ENCODE data around the gene ZNF223.

ZNF223 gene

DNA sequence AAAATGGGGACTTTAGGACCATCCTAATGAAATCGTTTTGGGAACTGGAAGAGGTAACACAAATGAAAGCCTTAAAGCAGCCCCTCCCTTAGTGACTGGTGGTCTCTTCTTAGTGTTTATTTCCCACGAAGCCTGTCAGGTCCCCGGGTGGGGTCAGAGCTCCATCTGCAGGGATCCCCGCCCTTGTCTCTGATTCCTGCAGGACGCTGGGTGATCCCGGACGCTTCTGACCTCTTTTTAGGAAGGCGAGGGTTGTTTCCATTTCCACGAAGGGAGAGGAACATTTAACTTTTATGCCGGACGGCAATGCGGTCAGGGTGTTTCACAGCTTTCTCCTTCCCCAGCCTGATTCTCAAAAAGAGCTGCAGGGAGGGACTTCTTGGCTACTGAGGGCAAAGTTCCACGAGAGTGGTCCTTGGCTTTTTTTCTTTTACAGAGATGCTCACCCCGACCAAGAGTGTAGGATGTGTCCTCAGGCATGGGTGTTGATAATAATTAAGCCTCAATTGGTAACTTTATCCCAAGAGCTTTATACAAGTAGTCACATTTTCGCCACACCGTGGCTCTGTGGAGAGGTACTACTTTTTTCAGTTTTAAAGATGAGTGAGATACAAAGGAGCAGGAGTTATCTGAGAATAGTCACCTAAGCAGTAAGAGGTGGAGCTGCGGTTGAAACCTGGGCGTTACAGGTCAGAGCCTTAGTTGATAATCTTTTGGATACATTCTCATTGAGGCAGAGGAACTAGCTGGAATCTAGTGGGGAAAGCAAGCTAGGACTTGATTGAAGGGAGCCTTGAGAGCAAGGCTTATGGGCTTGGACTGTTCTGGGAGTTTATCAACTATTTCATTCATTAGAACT, 20.9 kb downstream of the ZNF223 start:
- Histone ChIP-seq H3K9ac (ENCODE audit: low read depth, low read length, poor library complexity, severe bottlenecking) (peak overlapping the region; percentile 72), H3K79me2 (ENCODE audit: insufficient read depth, low read length) (no peaks in the 10 kb centered on the region; the same call in 1 of the 2 replicates)

GRCh38 chr19:44076325-44076724, 24.5 kb downstream of the ZNF223 start:
- H3K79me2 ChIP-seq (ENCODE audit: insufficient read depth, low read length), result no peaks in the 10 kb centered on the region; the same call in 1 of the 2 replicates
- no peaks in the 10 kb centered on the region for H4K20me1 ChIP-seq (ENCODE audit: insufficient read depth, low read length, poor library complexity, severe bottlenecking)
- TF ChIP-seq EZH2phosphoT487 (IDR thresholded peaks at IDR 0.05; ENCODE audit: borderline replicate concordance), result no peak
- TF ChIP-seq, protein P1, sequence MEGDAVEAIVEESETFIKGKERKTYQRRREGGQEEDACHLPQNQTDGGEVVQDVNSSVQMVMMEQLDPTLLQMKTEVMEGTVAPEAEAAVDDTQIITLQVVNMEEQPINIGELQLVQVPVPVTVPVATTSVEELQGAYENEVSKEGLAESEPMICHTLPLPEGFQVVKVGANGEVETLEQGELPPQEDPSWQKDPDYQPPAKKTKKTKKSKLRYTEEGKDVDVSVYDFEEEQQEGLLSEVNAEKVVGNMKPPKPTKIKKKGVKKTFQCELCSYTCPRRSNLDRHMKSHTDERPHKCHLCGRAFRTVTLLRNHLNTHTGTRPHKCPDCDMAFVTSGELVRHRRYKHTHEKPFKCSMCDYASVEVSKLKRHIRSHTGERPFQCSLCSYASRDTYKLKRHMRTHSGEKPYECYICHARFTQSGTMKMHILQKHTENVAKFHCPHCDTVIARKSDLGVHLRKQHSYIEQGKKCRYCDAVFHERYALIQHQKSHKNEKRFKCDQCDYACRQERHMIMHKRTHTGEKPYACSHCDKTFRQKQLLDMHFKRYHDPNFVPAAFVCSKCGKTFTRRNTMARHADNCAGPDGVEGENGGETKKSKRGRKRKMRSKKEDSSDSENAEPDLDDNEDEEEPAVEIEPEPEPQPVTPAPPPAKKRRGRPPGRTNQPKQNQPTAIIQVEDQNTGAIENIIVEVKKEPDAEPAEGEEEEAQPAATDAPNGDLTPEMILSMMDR (conservative IDR thresholded peaks at IDR 0.05; ENCODE audit: low read length), result no peak
- no peak overlapping the region for H3K4me2 ChIP-seq (ENCODE audit: low read depth, low read length, poor library complexity, severe bottlenecking)
- H3F3A ChIP-seq (ENCODE audit: low read depth), result no peaks in the 10 kb centered on the region
- peaks cover 13% of the 10 kb centered on the region for H3K4me1 ChIP-seq (ENCODE audit: insufficient read depth, low read length, poor library complexity, severe bottlenecking)
- no peaks in the 10 kb centered on the region for H3K9me3 ChIP-seq (ENCODE audit: insufficient read depth, low read depth, low read length)
- H3K9me2 ChIP-seq (replicated peaks; ENCODE audit: low read depth, low read length), result no peaks in the 10 kb centered on the region
- no peaks in the 10 kb centered on the region for H3K36me3 ChIP-seq (ENCODE audit: insufficient read depth, low read length)
- H3K27me3 ChIP-seq (ENCODE audit: insufficient read depth, low read length, poor library complexity, severe bottlenecking), result peaks cover under 1% of the 10 kb centered on the region
- no peak overlapping the region for H2AFZ ChIP-seq (ENCODE audit: low read length)
- H3K4me3 ChIP-seq (ENCODE audit: low read length, poor library complexity, severe bottlenecking), result no peak overlapping the region
- H3K9ac ChIP-seq (ENCODE audit: low read depth, low read length, poor library complexity, severe bottlenecking), result no peak overlapping the region

More for the DNA sequence above, 20.9 kb downstream of the ZNF223 start:
- peak overlapping the region; percentile 100 for H2AFZ ChIP-seq (ENCODE audit: low read length)
- no peaks in the 10 kb centered on the region for H3F3A ChIP-seq (ENCODE audit: low read depth)
- H3K4me3 ChIP-seq (ENCODE audit: low read length, poor library complexity, severe bottlenecking), result peak overlapping the region; percentile 89
- no peaks in the 10 kb centered on the region for H3K9me3 ChIP-seq (ENCODE audit: insufficient read depth, low read depth, low read length)
- H3K36me3 ChIP-seq (ENCODE audit: insufficient read depth, low read length), result no peaks in the 10 kb centered on the region
- no peaks in the 10 kb centered on the region for H3K9me2 ChIP-seq (replicated peaks; ENCODE audit: low read depth, low read length)
- TF ChIP-seq, protein P1 (conservative IDR thresholded peaks at IDR 0.05; ENCODE audit: low read length), result no peak
- TF ChIP-seq EZH2phosphoT487 (IDR thresholded peaks at IDR 0.05; ENCODE audit: borderline replicate concordance), result no peak
- H3K4me2 ChIP-seq (ENCODE audit: low read depth, low read length, poor library complexity, severe bottlenecking), result peak overlapping the region; percentile 88
- peaks cover 13% of the 10 kb centered on the region for H3K4me1 ChIP-seq (ENCODE audit: insufficient read depth, low read length, poor library complexity, severe bottlenecking)
- peaks cover 32% of the 10 kb centered on the region for H3K27me3 ChIP-seq (ENCODE audit: insufficient read depth, low read length, poor library complexity, severe bottlenecking)
- H4K20me1 ChIP-seq (ENCODE audit: insufficient read depth, low read length, poor library complexity, severe bottlenecking), result no peaks in the 10 kb centered on the region

GRCh38 chr19:44092108-44092507, 40.3 kb downstream of the ZNF223 start:
- no peaks in the 10 kb centered on the region for H3F3A ChIP-seq (ENCODE audit: low read depth)
- no peak overlapping the region for H3K4me3 ChIP-seq (ENCODE audit: low read length, poor library complexity, severe bottlenecking)
- H3K4me2 ChIP-seq (ENCODE audit: low read depth, low read length, poor library complexity, severe bottlenecking), result no peak overlapping the region
- H3K9me3 ChIP-seq (ENCODE audit: insufficient read depth, low read depth, low read length), result no peaks in the 10 kb centered on the region
- H3K79me2 ChIP-seq (ENCODE audit: insufficient read depth, low read length), result peaks cover 20% of the 10 kb centered on the region
- H3K27me3 ChIP-seq (ENCODE audit: insufficient read depth, low read length, poor library complexity, severe bottlenecking), result no peaks in the 10 kb centered on the region
- H3K9ac ChIP-seq (ENCODE audit: low read depth, low read length, poor library complexity, severe bottlenecking), result no peak overlapping the region
- no peaks in the 10 kb centered on the region for H3K36me3 ChIP-seq (ENCODE audit: insufficient read depth, low read length)
- H4K20me1 ChIP-seq (ENCODE audit: insufficient read depth, low read length, poor library complexity, severe bottlenecking), result peaks cover 21% of the 10 kb centered on the region
- no peak overlapping the region for H2AFZ ChIP-seq (ENCODE audit: low read length)
- no peaks in the 10 kb centered on the region for H3K9me2 ChIP-seq (replicated peaks; ENCODE audit: low read depth, low read length)
- peaks cover 13% of the 10 kb centered on the region for H3K4me1 ChIP-seq (ENCODE audit: insufficient read depth, low read length, poor library complexity, severe bottlenecking)
- TF ChIP-seq EZH2phosphoT487 (IDR thresholded peaks at IDR 0.05; ENCODE audit: borderline replicate concordance), result no peak
- TF ChIP-seq, protein P1 (conservative IDR thresholded peaks at IDR 0.05; ENCODE audit: low read length), result no peak

All from Loucy (cell line).